Measurements from ENCODE around the gene ADAMTS1.

ADAMTS1 gene

GRCh38 chr21:26794597-26795411, 50.4 kb downstream of the ADAMTS1 start:
- in situ Hi-C loops (cut with MboI; ENCODE audit: low sequenced_read_pairs), result no loop called here

GRCh38 chr21:26790296-26790695, 54.9 kb downstream of the ADAMTS1 start:
- in situ Hi-C loops (cut with MboI; ENCODE audit: low sequenced_read_pairs), result no loop called here

- in situ Hi-C loops (cut with MboI; ENCODE audit: low sequenced_read_pairs), result no loop called here
These were observed 56.4 kb downstream of the ADAMTS1 start for GRCh38 chr21:26788790-26789189.
